CD4-positive, alpha-beta T cell treated with Interleukin-1 beta for 1 hour (primary cell): ENCODE results near the gene LRRC27.
A peak's percentile ranks its signal among the peaks of the same experiment; 100 is the strongest.
"Not testable (repeated sequence)": the region's sequence is repeated elsewhere in the genome, so short reads cannot be mapped to it uniquely, and the experiment has no call there.

Experiments used
- DNase-seq, 2 donors: peaks; one replicate each; pipeline ENCODE4 v3.0.0-alpha.2; 2020 to 2022

The LRRC27 gene

DNA sequence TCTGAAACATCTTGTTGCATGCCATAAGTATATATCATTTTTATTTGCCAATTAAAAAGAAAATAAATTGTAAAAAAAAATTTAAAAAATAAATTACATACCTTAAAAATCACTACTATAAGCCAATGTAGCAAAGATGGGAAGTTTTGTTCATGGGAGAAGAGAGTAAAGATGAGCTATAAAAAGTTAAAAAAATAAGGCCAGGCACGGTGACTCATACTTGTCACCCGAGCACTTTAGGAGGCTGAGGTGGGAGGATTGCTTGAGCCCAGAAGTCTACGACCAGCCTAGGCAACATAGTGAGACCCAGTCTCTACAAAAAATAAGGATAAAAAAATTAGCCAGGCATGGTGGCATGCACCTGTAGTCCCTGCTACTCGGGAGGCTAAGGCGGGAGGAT is 15.9 kb upstream of the LRRC27 start:
- DNase-seq: no peak

DNA sequence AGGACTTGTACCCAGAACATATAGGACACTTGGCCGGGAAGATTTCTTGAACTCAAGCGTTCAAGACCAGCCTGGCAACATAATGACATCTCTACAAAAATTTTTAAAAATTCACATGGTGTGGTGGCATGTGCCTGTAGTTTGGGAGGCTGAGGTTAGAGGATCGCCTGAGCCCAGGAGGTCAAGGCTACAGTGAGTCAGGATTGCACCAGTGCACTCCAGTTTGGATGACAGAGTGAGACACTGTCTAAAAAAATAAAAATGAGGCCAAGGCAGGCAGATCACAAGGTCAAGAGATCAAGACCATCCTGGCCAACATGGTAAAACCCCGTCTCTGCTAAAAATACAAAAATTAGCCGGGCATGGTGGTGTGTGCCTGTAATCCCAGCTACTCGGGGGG is 14.5 kb upstream of the LRRC27 start:
- DNase-seq: not testable (repeated sequence)

DNA sequence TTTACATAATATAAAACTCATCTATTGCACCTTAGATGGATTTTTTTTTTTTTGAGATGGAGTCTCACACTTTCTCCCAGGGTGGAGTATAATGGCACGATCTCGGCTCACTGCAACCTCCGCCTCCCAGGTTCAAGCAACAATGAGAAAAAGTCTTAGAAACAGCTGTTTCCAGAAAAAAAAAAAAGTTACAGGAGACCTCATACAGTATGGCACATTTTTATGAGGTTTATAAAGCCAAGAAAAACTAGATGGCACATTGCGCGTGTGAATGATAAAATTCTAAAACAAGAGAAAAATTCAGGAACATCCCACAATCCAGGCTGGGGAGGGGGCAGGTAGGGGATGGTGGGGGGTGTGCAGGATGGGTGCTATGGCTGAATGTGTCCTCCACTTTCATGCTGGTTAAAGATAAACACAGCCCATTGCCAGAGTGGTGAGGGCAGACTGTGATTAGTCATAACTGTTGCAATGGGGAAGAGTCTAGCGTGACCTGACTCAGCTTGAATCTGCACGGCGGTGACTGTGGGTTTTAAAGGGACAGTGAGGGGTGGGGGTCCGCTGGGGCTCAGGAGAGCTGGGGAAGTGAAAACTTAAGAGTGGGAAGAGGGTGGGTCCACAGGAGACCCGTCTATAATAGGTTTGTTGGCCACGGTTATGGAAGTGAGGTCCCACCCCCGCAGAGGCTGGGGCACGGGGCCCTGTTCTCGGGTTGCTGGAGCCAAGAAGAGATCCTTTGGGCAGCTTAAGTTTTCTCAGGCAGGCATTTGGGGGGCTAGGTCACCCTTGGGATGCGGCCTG is 11.9 kb upstream of the LRRC27 start:
- DNase-seq: peak in 1 of 2 donors; percentile 33

DNA sequence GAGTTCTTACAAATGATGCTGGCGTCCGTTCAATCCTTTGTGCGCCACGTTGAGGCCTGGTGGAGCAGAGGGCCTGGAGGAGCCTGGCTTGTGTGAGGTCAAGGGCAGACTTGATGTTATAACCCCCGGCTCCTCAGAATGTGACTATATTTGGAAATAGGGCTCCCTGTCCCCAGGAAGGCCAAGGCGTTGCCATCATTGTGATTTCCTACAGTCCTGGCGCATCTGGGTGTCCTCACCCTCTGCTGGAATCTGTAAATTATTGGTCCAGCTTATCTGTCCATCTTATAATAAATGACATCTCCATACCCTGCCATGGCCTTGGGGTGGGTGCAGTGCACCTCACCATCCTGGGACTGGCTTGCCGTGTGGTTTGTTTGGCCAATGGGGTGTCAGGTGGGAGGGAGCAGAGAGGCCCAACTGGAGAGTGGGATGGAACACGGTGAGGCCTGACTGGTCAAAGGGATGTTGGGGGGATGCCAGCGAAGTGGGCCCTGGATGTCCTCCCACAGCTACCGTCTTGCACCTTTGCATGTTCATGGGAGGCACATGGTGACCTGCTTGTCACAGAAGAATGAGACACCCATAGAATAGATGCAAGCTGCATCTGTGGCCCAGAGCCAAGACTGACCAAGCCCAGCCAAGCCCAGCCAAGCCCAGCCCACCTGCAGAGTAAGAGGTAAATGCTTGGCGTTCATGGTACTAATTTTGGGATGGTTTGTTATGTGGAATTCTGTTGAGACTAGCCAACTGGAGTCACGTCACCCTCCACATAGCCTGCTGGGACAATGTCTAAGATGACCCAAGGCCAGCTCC is 11.1 kb upstream of the LRRC27 start:
- DNase-seq: no peak

DNA sequence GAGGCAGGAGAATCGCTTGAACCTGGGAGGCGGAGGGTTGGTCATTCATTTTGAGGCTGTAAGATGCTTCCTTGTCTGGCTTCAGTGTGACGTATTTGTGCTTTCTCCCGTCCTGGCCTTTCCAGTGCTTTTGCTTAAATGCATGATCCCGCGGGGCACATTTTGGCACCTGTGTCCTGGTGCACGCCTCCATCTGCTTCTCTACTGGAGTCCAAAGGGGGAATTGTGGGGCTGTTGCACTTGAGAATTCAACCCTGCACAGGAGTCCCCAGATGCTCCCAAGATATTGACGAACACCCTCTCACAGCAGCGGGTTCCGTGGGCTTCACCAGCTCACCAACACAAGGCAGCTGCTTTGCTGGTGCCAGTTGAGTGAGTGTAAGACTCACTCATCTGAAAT is 10.3 kb upstream of the LRRC27 start:
- DNase-seq: no peak

DNA sequence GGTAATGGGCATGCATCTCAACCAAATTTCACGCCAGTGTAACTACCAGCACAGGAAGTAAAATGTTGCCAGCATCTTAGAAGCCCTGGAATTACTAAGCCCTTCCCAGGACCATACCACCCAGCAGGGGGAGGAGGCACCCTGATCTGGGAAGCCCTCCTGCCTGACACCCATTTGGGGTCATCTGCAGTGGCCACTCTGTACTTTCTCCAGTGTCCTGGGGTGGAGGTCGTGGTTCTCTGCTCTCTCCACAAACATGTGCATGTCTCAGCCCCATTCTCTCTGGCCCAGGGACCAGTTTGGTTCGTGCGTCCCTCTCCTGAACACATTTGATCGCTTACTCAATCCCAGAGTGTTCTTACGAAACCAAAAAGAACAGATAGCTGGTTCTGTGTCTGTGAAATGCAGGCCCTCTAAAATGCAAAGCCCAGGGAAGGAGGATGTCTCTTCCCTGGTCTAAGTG is 9.4 kb upstream of the LRRC27 start:
- no peak for DNase-seq

DNA sequence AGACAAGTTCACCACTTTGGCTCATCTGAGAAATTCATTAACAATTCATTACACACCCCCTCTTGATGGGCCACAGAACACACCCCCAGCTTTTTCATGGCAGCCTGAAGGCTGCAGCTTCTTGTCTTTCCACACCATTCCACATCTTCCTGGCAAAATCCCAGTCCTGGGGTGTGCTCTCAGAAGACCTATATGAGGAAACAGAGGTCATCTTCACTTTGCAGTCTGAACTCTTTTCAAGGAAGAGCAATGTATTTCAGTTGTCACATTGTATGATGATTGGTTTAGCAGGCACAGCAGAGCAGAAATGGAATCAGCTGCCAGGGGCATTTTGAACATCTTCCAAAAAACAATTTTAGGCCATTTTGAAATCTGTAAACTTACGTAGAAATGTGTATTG is 7.8 kb upstream of the LRRC27 start:
- no peak for DNase-seq

DNA sequence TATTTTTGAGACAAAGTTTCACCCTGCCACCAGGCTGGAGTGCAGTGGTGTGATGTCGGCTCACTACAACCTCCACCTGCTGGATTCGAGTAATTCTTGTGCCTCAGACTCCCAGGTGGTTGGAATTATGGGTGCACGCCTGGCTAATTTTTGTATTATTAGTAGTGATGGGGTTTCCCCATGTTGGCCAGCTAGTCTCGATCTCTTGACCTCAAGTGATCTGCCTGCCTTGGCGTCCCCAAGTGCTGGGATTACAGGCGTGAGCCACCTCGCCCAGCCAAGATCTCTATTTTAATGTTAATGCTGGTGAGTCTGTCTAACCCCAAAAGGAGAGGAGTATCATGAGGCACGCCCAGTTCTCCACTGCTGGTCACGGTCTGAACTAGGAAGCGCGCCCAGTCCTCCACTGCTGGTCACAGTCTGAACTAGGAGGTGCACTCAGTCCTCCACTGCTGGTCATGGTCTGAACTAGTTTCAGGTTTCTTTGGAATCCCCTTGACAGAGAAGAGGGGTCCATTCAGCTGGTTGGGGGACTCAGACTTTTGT is 5.6 kb upstream of the LRRC27 start:
- DNase-seq: no peak

DNA sequence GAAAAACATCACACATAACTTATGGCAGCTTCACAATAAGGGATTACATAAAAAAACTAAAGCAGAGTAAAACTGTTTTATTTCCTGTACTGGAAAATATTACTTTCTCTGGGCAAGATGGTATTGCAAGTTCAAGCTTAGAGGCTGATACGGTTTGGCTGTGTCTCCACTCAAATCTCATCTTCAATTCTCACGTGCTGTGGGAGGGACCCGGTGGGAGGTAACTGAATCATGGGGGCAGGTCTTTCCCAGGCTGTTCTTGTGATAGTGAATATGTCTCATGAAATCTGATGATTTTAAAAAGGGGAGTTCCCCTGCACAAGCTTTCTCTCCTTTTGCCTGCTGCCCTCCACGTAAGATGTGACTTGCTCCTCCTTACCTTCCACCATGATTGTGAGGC is 5.1 kb upstream of the LRRC27 start:
- DNase-seq: no peak

DNA sequence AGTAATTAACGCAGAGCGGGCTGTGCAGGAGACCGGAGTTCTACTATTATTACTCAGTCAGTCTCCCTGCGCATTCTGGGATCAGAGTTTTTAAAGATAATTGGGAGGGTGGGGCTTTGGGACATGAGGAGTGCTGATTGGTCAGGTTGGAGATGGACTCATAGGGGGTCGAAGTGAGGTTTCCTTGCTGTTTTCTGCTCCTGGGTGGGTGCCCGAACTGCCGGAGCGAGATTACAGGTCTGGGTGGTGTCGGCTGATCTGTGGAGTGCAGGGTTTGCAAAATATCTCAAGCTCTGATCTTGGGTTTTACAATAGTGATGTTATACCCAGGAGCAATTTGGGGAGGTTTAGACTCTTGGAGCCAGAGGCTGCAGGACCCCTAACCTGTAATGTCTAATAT is 3.9 kb upstream of the LRRC27 start:
- no peak for DNase-seq

DNA sequence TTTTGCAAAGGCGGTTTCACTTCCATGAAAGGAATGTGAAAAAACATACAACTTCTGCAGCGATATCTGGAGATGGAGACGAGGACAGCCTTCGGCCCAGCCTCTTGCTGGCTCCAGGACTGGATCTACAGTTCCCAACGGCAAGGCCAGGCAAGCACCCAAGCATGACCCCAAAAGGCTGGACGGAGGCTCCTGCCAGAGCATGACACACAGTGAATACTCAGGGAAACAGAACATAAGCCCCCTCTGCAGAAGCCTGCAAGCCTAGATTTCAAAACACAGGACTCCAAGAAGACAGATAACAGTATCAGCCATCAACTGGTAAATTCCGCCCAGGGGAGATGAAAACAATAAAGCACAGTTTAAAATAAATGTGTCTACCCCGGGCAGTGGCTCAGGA is 3.3 kb upstream of the LRRC27 start:
- no peak for DNase-seq

DNA sequence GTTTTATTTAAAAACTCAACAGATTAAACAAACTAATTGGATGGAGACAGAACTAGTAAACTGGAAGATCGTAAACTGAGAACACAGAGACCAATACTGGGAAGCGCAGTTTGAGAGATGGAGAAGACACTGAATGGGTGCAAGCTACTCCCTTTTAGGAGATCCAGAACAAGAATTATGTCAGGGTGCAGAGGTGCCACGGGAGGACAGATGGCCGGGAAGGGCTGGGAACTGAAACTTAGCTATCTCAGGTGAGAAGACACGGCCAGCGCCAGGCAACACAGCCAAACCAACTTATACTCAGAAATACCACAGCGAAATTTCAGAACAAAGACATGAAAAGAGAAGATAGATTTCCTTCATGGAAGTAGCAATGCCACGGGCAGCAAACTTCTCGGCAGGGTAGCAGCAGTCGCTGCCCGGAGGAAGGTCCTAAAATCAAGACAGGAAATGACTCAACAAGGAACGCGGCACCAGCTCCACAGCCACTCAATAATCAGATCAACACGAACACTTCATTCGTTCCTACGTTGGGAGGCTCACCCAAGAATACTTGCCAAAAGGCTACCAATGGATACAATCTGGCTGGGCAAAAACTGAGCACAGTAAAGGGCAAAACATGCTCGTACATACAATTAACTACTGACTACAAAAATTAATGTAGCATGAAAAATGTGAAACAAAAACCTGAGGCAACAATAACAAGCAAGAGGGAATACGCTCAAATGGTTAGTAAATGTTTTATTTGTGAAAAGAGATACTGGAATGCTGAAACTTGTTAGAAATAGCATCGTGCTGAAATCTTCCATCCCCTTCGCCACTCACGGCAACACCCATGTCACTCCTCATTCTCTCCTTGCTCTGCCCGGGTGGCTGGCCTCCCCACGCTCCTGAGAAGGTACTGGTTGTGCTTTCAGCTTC is 2.2 kb upstream of the LRRC27 start:
- peak; percentile 32 to 36 for DNase-seq

DNA sequence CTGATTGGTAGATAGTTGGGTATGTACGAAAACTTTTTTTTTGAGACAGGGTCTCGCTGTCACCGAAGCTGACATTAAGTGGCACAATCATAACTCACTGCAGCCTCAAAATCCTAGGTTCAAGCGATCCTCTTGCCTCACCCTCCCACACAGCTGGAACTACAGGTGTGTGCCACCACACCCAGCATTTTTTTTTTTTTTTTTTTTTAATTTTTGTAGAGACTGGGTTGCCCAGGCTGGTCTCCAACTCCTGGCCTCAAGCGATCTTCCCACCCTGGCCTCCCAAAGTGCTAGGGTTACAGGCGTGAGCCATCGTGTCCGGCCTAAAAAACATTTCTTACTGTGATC is 1.5 kb upstream of the LRRC27 start:
- DNase-seq: no peak

DNA sequence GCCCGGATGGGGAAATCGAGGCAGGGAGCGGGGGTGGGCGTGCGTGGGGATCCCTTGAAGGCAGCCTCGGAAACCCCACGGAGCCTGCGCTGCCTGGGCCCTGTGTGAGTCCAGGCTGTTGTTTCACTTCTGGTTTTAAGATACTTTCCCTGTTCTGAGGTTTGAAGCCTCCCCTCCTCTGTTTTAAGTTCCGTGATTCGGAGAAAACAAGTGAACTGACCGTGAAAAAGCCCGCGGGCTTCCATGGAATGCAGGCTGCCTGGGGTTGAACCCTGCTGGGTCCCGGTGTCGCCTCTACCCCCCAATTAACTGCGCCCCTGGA is 401 bp downstream of the LRRC27 start:
- DNase-seq: no peak

DNA sequence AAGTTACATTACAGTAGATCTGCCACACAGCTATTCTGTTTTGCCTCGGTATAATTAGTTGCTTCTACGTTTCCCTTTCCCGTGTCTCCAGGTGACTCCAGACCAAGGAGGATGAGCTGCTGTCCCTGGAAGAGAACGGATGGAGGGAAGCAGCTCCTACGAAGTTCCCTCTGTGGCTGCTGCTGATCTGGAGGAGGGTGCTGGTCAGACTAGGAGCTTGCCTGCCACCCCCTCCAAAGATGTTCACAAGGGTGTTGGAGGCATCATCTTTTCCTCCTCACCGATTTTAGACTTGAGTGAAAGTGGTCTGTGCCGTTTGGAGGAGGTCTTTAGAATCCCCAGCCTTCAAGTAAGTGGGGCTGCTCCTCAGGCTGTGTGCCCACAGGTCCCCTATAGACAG is 1.4 kb downstream of the LRRC27 start:
- no peak for DNase-seq

DNA sequence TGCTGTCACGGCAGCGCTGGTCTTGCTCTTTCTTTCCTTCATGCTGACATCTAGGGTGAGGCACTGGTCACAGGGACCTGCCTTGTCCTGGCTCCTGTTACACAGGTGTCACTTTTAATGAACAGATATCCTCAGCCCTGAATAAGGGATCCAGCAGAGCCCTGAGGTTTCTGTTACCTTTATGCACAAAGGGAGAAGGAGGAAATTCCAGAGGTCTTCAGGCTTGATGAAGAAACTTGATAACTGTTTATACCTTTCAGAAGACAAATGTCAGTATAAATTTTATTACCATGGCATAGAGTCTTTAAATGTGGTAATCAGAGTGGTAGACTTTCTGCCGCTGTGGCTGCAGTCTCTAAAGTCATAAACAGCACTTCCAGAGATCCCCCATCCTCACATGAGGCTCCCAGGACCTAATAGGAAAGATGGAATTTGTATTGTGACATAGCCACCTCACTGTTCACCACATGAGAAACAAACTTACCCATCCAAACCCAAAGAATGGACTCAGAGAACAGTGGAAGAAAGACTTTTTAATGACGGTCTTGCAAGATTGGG is 2.7 kb downstream of the LRRC27 start:
- no peak for DNase-seq

DNA sequence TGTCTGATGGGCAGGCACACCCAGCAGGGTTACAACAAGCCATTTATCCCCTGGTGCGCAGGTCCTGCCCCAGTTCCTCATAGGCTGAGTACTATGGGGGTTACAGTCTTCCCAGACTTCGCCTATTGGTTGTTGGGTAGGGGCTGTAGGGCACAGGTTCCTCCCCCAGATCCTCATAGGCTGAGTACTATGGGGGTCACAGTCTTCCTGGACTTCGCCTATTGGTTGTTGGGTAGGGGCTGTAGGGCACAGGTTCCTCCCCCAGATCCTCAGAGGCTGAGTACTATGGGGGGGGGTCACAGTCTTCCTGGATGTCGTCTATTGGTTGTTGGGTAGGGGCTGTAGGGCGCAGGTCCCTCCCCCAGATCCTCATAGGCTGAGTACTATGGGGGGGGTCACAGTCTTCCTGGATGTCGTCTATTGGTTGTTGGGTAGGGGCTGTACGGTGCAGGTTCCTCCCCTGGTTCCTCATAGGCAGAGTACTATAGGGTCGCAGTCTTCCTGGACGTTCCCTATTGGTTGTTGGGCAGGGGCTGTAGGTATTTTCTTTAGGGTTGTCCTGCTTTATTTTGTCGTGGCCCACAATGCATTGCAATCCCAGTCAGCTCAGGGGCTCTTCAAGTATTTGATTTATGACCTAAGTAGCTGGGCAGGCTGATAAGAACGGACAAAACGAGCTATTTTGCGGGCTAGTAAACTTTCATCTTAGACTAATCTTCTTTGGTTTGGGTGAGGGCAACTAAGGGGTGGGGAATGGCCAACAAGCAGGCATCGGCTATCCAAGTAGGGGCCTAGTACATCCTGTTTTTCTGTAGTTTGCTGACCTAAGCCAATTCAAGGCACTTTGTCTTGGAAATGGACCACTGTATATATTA is 3.4 kb downstream of the LRRC27 start:
- DNase-seq: peak in 1 of 2 donors; percentile 81

DNA sequence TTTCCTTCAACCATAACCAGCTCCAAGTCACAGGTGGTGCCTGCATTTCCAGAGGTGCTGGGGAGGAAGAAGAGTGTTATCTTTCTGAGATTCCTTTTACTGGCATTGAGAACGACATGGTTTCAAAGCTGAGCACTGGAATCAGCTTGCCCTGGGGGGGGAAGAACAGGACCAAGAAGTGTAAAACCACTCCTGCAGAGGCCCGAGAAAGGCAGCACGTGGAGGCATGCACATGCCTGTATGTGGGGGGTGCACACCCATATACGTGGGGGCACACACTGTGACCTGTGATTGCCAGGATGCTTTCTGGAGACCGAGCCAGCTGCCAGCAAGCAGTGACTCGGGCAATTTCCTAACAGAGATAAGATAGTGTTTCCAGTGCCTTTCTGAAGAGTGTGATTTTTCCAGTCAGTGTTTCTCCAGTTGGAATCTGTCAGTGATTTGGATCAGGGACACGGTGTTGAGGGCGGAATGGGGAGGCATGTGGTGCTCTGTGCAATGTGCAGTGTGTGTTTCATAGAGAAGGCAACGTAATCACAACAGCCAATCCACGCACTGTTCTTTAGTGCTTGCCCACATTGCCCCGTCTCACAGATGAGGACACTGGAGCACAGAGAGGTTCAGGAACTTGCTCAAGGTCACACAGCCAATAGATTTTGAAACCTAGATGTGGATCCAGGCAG is 4.2 kb downstream of the LRRC27 start:
- no peak for DNase-seq

DNA sequence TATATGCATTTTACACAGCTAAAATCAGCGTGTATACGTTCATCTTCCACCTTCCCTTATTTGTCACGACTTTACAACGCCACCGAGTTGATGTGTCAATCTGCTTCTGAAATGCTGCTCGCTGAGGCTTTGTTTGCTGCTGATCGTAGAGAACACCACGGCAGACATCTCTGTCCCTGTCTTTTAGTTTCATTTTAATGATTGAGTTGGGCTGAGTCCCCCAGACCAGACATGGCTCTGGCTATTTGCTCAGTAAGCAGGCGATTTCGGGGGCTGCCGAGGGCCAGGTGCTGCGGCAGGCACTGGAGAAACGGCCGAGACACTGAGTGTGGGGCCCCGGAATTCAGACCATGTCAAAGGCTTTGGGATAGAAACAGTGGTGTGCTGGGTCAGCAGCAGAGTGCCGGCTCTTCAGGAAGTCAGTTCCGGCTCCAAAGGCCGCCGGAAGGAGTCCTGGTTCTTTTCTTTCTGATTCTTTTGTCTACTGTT is 5.0 kb downstream of the LRRC27 start:
- DNase-seq: no peak

DNA sequence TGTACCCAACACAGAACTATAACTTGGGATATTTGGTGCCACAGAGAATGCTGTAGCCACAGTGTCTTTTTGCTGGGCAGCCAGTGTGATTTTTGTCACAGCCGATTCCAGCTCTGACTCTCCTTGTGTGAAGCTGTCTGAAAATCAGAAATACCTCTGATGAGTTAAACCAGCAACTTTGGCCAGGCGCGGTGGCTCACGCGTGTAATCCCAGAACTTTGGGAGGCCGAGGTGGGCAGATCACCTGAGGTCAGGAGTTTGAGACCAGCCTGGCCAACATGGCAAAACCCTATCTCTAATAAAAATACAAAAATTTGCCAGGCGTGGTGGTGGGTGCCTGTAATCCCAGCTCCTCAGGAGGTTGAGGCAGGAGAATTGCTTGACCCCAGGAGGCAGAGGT is 5.9 kb downstream of the LRRC27 start:
- DNase-seq: not testable (repeated sequence)

DNA sequence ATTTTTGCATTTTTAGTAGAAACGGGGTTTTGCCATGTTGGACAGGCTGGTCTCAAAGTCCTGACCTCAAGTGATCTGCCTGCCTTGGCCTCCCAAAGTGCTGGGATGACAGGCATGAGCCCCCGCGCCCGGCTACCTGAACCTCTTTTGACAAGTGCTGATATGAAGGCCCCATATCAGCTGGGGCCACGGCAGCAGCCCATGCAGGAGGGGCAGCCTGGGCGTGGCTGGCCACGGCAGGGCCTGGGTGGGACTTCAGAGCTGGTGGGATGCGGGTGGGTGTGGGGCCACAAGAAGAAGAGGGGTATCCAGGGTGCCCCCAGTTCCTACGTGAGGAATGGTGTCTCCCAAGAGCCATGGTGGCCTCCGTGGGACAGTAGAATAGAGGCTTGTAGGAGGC is 6.9 kb downstream of the LRRC27 start:
- DNase-seq: no peak
